H1 (cell line): Measurements from ENCODE around the gene ELOVL1. TPM values are rescaled to one million over a fixed set of nuclear protein-coding genes. Genes with fewer than 3 reads are reported as not detected.

Source experiments
- CTCF ChIA-PET: fragments of 300-600 bp; sonication (Branson Sonifier 250); formaldehyde crosslinking; loops from one replicate; lab custom pipeline; 2021; ENCODE audit not compliant: partially characterized antibody; lab: Charles Lee
- POLR2A ChIA-PET: fragments of 300-600 bp; sonication (Branson Sonifier 250); formaldehyde crosslinking; loops from one replicate; lab custom pipeline; 2021; ENCODE audit warnings: inconsistent platforms; ENCODE audit not compliant: partially characterized antibody; lab: Charles Lee
- DNase-seq, 2 experiments: peaks; one replicate each; pipeline versions ENCODE4 v3.0.0 to v3.0.0-alpha.2; 2010 to 2022; ENCODE audit warnings: low spot score in 2 of 2, low read depth in 1 of 2, mixed read lengths in 1 of 2
- FAIRE-seq: peaks from 2 replicates; lab custom pipeline; 2011; peaks lifted over from hg19 to GRCh38; lab: Jason Lieb, UNC
- H2AFZ ChIP-seq: 2 replicates; pipeline ENCODE4 v1.8.1; 2012; ENCODE audit warnings: low read length, inconsistent platforms
- H2AK5ac ChIP-seq: 2 replicates; pipeline ENCODE4 v1.6.1; 2013; ENCODE audit warnings: low read depth, low read length
- H2BK120ac ChIP-seq: replicated peaks from 2 replicates; pipeline ENCODE3; 2013; ENCODE audit warnings: low read depth, low read length, inconsistent platforms
- H2BK12ac ChIP-seq: 2 replicates; pipeline ENCODE4 v1.6.1; 2013; ENCODE audit warnings: low read depth, low read length
- H2BK15ac ChIP-seq: 2 replicates; pipeline ENCODE4 v1.6.1; 2013; ENCODE audit warnings: low read length
- H2BK20ac ChIP-seq: 2 replicates; pipeline ENCODE4 v1.6.1; 2013; ENCODE audit warnings: low read length
- H2BK5ac ChIP-seq: 2 replicates; pipeline ENCODE4 v1.6.1; 2013; ENCODE audit warnings: low read depth, low read length
- H3K14ac ChIP-seq: 2 replicates; pipeline ENCODE4 v1.6.1; 2013; ENCODE audit warnings: inconsistent platforms; ENCODE audit not compliant: insufficient read length
- H3K18ac ChIP-seq: 2 replicates; pipeline ENCODE4 v1.6.1; 2013; ENCODE audit warnings: low read length; ENCODE audit errors: extremely low read depth
- H3K23ac ChIP-seq: 2 replicates; pipeline ENCODE4 v1.6.1; 2013; ENCODE audit warnings: inconsistent platforms; ENCODE audit not compliant: insufficient read length
- H3K23me2 ChIP-seq: 2 replicates; pipeline ENCODE4 v1.6.1; 2013; ENCODE audit warnings: low read depth, low read length
- H3K27ac ChIP-seq: 2 replicates; pipeline ENCODE4 v1.6.1; 2011; ENCODE audit warnings: low read depth, low read length, inconsistent platforms
- H3K27me3 ChIP-seq, 4 experiments: replicated peaks in 1 of 4; 1 replicate in 1 of 4; 2 replicates in 3 of 4; pipeline versions ENCODE4 v1.6.1 to v1.8.1; 2011 to 2013; ENCODE audit warnings: low read length in 3 of 4, mild to moderate bottlenecking in 3 of 4, inconsistent platforms in 2 of 4, mixed read lengths in 2 of 4, moderate library complexity in 1 of 4; ENCODE audit not compliant: control insufficient read depth in 3 of 4, insufficient read depth in 3 of 4; ENCODE audit errors: extremely low read depth in 1 of 4
- H3K36me3 ChIP-seq, 4 experiments: 2 replicates each; pipeline versions ENCODE4 v1.6.1 to v1.8.1; 2011 to 2013; ENCODE audit warnings: mild to moderate bottlenecking in 4 of 4, low read length in 3 of 4, moderate library complexity in 2 of 4, control low read depth in 1 of 4, inconsistent platforms in 1 of 4; ENCODE audit not compliant: insufficient read depth in 4 of 4, control insufficient read depth in 2 of 4
- H3K4ac ChIP-seq: replicated peaks from 2 replicates; pipeline ENCODE3; 2013; ENCODE audit warnings: low read length, low read depth, mixed read lengths, inconsistent platforms; ENCODE audit not compliant: insufficient read length
- H3K4me1 ChIP-seq, 4 experiments: replicated peaks in 1 of 4; 1 replicate in 1 of 4; 2 replicates in 3 of 4; pipeline versions ENCODE4 v1.6.1 to v1.8.1; 2011 to 2013; ENCODE audit warnings: low read length in 3 of 4, inconsistent platforms in 2 of 4, mixed read lengths in 1 of 4; ENCODE audit not compliant: insufficient read depth in 4 of 4, control insufficient read depth in 3 of 4
- H3K4me2 ChIP-seq, 2 experiments: 2 replicates each; pipeline versions ENCODE4 v1.6.1 to v1.8.1; 2011 to 2013; ENCODE audit warnings: low read depth in 2 of 2, low read length in 2 of 2, control low read depth in 1 of 2, inconsistent platforms in 1 of 2, mild to moderate bottlenecking in 1 of 2; ENCODE audit not compliant: insufficient read depth in 1 of 2
- H3K4me3 ChIP-seq, 4 experiments: fragments of 200-600, 300-600 bp in 1 of 4; sonication (generic), shearing (Covaris generic), sonication (Bioruptor Twin) in 1 of 4; 2 replicates each; pipeline versions ENCODE4 v1.5.1 to v1.8.1; 2011 to 2016; ENCODE audit warnings: low read length in 4 of 4, low read depth in 3 of 4, control low read depth in 2 of 4, inconsistent platforms in 2 of 4, mild to moderate bottlenecking in 2 of 4, mixed read lengths in 1 of 4, moderate library complexity in 1 of 4; ENCODE audit not compliant: insufficient read depth in 2 of 4; ENCODE audit errors: extremely low read depth in 1 of 4
- H3K56ac ChIP-seq: replicated peaks from 2 replicates; pipeline ENCODE3; 2013; ENCODE audit warnings: low read depth, mild to moderate bottlenecking, mixed read lengths, low read length, inconsistent platforms; ENCODE audit not compliant: insufficient read length
- H3K79me1 ChIP-seq: 2 replicates; pipeline ENCODE4 v1.6.1; 2013; ENCODE audit warnings: low read depth, low read length, control low read depth
- H3K79me2 ChIP-seq, 2 experiments: 2 replicates each; pipeline versions ENCODE4 v1.6.1 to v1.8.1; 2012 to 2013; ENCODE audit warnings: low read length in 2 of 2, mild to moderate bottlenecking in 2 of 2, inconsistent platforms in 1 of 2; ENCODE audit not compliant: insufficient read depth in 2 of 2, control insufficient read depth in 1 of 2
- H3K9ac ChIP-seq, 4 experiments: replicated peaks in 1 of 4; 1 replicate in 1 of 4; 2 replicates in 3 of 4; pipeline versions ENCODE4 v1.6.1 to v1.8.1; 2011 to 2013; ENCODE audit warnings: low read depth in 3 of 4, low read length in 3 of 4, control low read depth in 2 of 4, mild to moderate bottlenecking in 2 of 4, moderate library complexity in 2 of 4, inconsistent platforms in 1 of 4; ENCODE audit errors: extremely low read depth in 1 of 4
- H3K9me3 ChIP-seq, 2 experiments: 2 replicates each; pipeline versions ENCODE4 v1.6.1 to v1.8.1; 2012 to 2013; ENCODE audit warnings: mild to moderate bottlenecking in 2 of 2, moderate library complexity in 2 of 2, control low read depth in 1 of 2, inconsistent platforms in 1 of 2, low read depth in 1 of 2, low read length in 1 of 2, mixed read lengths in 1 of 2; ENCODE audit not compliant: insufficient read depth in 2 of 2
- H4K20me1 ChIP-seq, 2 experiments: replicated peaks in 1 of 2; 2 replicates each; pipeline versions ENCODE3 to v1.8.1; 2011 to 2013; ENCODE audit warnings: inconsistent platforms in 2 of 2, low read length in 2 of 2, mild to moderate bottlenecking in 1 of 2; ENCODE audit not compliant: insufficient read depth in 2 of 2, control insufficient read depth in 1 of 2
- H4K5ac ChIP-seq: 2 replicates; pipeline ENCODE4 v1.6.1; 2013; ENCODE audit warnings: low read length, low read depth, mixed read lengths, inconsistent platforms; ENCODE audit not compliant: insufficient read length
- H4K8ac ChIP-seq: 2 replicates; pipeline ENCODE4 v1.8.0; 2013; ENCODE audit warnings: mild to moderate bottlenecking, moderate library complexity, low read length, inconsistent platforms; ENCODE audit not compliant: insufficient read depth; ENCODE audit errors: extremely low read depth
- H4K91ac ChIP-seq: replicated peaks from 2 replicates; pipeline ENCODE3; 2013; ENCODE audit warnings: low read length, mixed read lengths, inconsistent platforms; ENCODE audit not compliant: insufficient read length
- RXRA ChIP-seq: IDR thresholded peaks from 2 replicates; pipeline ENCODE4 v1.6.1; 2011; ENCODE audit warnings: low read depth, mild to moderate bottlenecking, low read length, moderate library complexity; ENCODE audit not compliant: insufficient read depth
- USF2 ChIP-seq: IDR thresholded peaks from 2 replicates; pipeline ENCODE4 v1.6.1; 2011; ENCODE audit warnings: low read length, improper control_type of control experiment
- WGBS, 2 experiments: shearing (Covaris generic) in 1 of 2; methylation state at CpG; one replicate each; pipeline versions ENCODE4 v1.1.6 to v1.1.7; 2013 to 2015; ENCODE audit warnings: low lambda C conversion rate in 2 of 2, mixed read lengths in 2 of 2, inconsistent platforms in 1 of 2, low coverage in 1 of 2, missing lambda C conversion rate in 1 of 2; ENCODE audit not compliant: insufficient replicate concordance in 2 of 2, insufficient coverage in 1 of 2, insufficient read length in 1 of 2; ENCODE audit errors: extremely low coverage in 1 of 2, missing lambda C conversion rate in 1 of 2; 5-methylcytosine and 5-hydroxymethylcytosine counted together
- polyA plus RNA-seq, 7 experiments: library from polyadenylated mRNA; depleted of rRNA in 3 of 7; stranded (reverse) in 5 of 7; unstranded in 2 of 7; fragments of >200 nt in 5 of 7; fragments of 200-250 nt in 2 of 7; gene quantifications; 1 replicate in 5 of 7; 2 replicates in 1 of 7; 4 replicates in 1 of 7; pipeline versions ENCODE4 v1.2.1 to v1.2.3, GENCODE V29; 2011 to 2013; ENCODE audit warnings: missing spikeins in 2 of 7, mixed read lengths in 2 of 7
- total RNA-seq: library from RNA; stranded (reverse); fragmentation: NEBNext Ultra II Directional; extraction: Animal tissue kit (Norgen Biotek cat#: 25700); gene quantifications from 2 replicates; pipeline ENCODE4 v1.2.1, GENCODE V29; 2021

Gene ELOVL1
- total and polyA plus RNA-seq, 2 of the 8 experiments (the other 6 are each of a cell fraction or from before 2014, with no cell fraction given) = 28.5 to 68.1 TPM

- Histone ChIP-seq H3K27me3 (no peaks in the 10 kb centered on the region), H2BK20ac (no peak overlapping the region), H3K18ac (no peak overlapping the region), H3K4ac (no peak overlapping the region), H3K23ac (no peak overlapping the region), H3K4me3 (no peak overlapping the region), H4K8ac (no peak overlapping the region), H3K56ac (no peak overlapping the region), H3K9ac (no peak overlapping the region; a peak in 1 of 7 replicates), H3K79me1 (peaks cover 2% of the 10 kb centered on the region; the same call in 1 of the 2 replicates), H3K79me2 (peaks cover 7 to 20% of the 10 kb centered on the region in 2 experiments; a peak in 3 of 4 replicates), H2BK12ac (no peak overlapping the region), H3K14ac (no peak overlapping the region), H3K23me2 (peaks cover 3% of the 10 kb centered on the region), H3K4me1 (peaks cover 0 to 8% (median 4%) of the 10 kb centered on the region in 4 experiments; a peak in 4 of 7 replicates), H3K36me3 (peaks cover 9 to 51% (median 37%) of the 10 kb centered on the region in 4 experiments), H2BK15ac (no peak overlapping the region), H3K27ac (no peak overlapping the region), H2AFZ (no peak overlapping the region), H3K9me3 (no peaks in the 10 kb centered on the region), H2AK5ac (no peak overlapping the region), H2BK120ac (no peak overlapping the region), H4K20me1 (peaks cover 1 to 4% of the 10 kb centered on the region in 2 experiments), H2BK5ac (no peak overlapping the region), H4K91ac (no peak overlapping the region), H3K4me2 (no peak overlapping the region), H4K5ac (no peak overlapping the region)
- WGBS, 2 experiments = 98% methylated on average over 6 of the region's 6 CpGs; no CpG with 5 or more reads in 1 of the 2 experiments
- DNase-seq (no peak), FAIRE-seq (no peak)
- ChIA-PET CTCF (interaction anchor here (1.1 to 1.8 kb wide), 2 partner anchors 10 to 150 kb away, joined by 5 read pairs; no protein-coding TSS in a partner anchor), POLR2A (interaction anchor here (0.8 to 5.2 kb wide), 2 partner anchors 9 to 36 kb away, joined by 3 to 38 read pairs; no protein-coding TSS in a partner anchor)
- no peak for TF ChIP-seq RXRA
- no peak for TF ChIP-seq USF2
Measured at GRCh38 chr1:43386676-43387075, 18.9 kb upstream of the ELOVL1 start.
